ENCODE data around the gene TEX19. TPM values are rescaled to one million over a fixed set of nuclear protein-coding genes. Genes with fewer than 3 reads are reported as not detected.

Gene TEX19
- polyA plus RNA-seq, 3 donors from 2014 or later, result not detected

DNA sequence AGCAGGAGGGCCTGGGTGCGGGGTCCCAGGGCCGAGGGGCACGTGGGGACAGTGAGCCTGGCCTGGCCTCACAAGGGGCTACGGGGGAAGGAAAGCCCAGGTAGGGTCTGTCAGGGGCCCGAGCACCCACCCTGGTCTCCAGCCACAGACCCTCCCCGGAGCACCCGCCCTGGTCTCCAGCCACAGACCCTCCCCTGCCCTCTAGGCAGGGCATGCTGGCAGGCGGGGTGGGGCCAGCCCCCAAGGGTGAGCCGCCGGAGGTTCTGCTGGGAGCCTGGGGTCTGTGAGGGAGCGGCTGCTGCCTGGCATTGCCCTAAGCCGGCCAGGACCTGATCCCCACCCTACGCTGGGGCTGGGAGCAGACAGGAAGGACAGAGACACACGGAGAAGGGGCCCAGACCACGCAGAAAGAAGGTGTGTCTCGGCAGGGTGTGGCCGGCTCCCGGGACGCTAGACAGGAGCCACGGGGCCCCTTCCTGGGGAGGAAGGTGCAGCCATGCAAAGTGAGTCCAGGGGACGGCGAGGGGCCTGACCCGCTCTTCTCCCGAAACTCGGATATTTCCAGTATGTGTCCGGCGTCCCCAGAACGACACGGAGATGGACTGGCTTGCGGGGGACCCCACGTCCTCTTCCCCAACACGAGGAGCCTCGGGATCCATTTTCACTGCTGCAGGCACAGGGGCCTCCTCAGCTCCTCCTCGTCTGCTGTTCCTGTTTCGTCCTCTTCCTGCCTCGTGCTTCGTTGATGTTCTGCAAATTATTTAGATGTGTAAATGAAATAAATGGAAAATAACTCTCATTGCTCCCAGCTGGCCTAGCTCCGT is 28.0 kb downstream of the TEX19 start:
- Mint-ChIP-seq H3K27me3 (ENCODE audit: low read depth in 3 of 3) (peaks cover 1 to 8% (median 2%) of the 10 kb centered on the region in 3 donors), H3K9me3 (no peaks in the 10 kb centered on the region), H3K4me1 (no peaks in the 10 kb centered on the region), H3K27ac (no peak overlapping the region), H3K36me3 (peaks cover 0 to 2% (median 0%) of the 10 kb centered on the region in 3 donors), H3K4me3 (no peak overlapping the region)
- DNase-seq, result no peak

DNA sequence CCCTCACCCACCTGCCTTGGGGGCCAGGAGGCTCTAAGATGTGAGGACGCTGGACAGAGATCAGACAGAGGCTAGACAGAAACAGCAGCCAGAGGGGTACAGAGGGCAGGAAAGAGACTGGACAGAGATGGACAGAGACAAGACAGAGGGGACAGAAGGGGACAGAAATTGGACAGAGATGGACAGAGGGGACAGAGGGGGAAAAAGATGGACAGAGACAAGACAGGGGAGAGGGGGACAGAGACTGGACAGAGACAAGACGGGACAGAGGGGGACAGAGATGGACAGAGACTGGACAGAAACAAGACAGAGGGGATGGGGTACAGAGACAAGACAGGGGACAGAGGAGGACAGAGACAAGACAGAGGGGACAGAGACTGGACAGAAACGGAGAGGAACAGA is 28.7 kb downstream of the TEX19 start:
- Mint-ChIP-seq H3K27me3 (ENCODE audit: low read depth in 3 of 3) (peaks cover 1 to 8% (median 2%) of the 10 kb centered on the region in 3 donors), H3K4me1 (no peaks in the 10 kb centered on the region), H3K36me3 (peaks cover 0 to 6% (median 4%) of the 10 kb centered on the region in 3 donors), H3K9me3 (no peaks in the 10 kb centered on the region), H3K4me3 (no peak overlapping the region), H3K27ac (no peak overlapping the region)
- DNase-seq, result no peak

DNA sequence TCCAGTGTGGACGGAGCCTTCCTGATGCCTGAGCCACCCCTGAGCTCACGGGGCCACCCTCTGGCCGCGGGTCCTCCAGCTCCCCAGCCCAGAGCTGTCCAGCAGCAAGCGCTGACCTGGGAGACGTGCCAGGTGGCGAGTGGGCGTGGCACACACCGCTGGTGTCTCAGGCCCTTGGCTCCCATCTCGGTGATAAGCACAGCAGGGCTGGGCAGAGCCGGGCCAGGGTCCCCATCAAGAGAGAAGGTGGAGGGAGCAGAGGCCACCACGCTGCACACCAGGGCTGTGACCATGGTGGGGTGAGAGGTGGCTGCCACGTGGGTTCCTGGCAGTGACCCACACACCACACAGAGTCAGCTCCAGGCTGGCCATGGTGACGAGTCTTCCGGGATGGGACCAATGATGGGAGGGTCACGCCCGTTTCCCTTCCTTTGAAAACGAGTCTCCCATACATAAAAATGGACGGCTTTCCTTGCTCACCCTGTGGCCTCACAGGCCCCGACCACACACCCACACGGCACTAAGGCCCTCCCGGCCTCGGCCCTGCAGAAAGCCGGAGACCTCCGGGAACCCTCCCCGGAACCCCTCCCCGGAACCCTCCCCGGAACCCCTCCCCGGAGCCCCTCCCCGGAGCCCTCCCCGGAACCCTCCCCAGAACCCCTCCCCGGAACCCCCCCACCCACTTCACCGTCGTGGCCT is 29.3 kb downstream of the TEX19 start:
- Mint-ChIP-seq H3K4me3 (no peak overlapping the region), H3K9me3 (no peaks in the 10 kb centered on the region), H3K27me3 (ENCODE audit: low read depth in 3 of 3) (peaks cover 1 to 8% (median 2%) of the 10 kb centered on the region in 3 donors), H3K27ac (no peak overlapping the region), H3K4me1 (no peaks in the 10 kb centered on the region), H3K36me3 (peaks cover 0 to 8% (median 8%) of the 10 kb centered on the region in 3 donors)
- no peak for DNase-seq

DNA sequence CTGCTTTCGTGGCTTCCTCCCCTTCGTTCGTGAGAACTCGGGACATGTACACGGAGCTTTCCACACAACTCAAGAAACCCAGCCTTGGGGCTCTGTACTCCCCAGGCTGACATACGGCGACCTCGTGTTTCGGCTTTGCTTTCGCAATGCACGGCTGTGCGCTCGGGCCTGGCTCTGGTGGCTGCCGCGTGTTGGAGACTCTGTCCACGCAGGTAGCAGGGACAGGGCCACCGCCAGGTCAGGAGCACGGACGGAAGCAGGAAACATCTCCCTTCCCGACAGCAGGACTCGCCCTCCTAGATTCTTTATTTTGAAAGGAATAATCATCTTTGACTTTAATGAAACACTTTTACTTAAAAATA is 29.9 kb downstream of the TEX19 start:
- Mint-ChIP-seq H3K36me3 (peaks cover 0 to 12% (median 9%) of the 10 kb centered on the region in 3 donors), H3K9me3 (no peaks in the 10 kb centered on the region), H3K27ac (no peak overlapping the region), H3K4me3 (no peak overlapping the region), H3K27me3 (ENCODE audit: low read depth in 3 of 3) (peaks cover 1 to 8% (median 2%) of the 10 kb centered on the region in 3 donors), H3K4me1 (no peaks in the 10 kb centered on the region)
- no peak for DNase-seq

DNA sequence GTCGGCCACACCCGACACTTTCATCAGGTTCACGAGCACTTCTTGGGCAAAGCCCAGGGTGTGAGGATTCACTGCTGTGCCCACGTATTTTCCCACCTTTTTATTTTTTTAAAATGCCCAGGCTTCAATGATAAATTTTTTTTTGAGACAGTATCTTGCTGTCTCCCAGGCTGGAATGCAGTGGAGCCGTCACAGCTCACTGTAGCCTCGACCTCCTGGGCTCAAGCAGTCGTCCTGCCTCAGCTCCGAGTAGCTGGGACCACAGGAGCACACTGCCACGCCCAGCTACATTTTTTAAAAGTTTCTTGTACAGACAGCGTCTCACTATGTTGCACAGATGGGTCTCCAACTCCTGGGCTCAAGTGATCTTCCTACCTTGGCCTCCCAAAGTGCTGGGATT is 30.3 kb downstream of the TEX19 start:
- no peaks in the 10 kb centered on the region for H3K4me1 Mint-ChIP-seq
- no peak overlapping the region for H3K27ac Mint-ChIP-seq
- H3K9me3 Mint-ChIP-seq, result no peaks in the 10 kb centered on the region
- H3K36me3 Mint-ChIP-seq, result peaks cover 0 to 12% (median 9%) of the 10 kb centered on the region in 3 donors
- no peak for DNase-seq
- H3K27me3 Mint-ChIP-seq (ENCODE audit: low read depth in 3 of 3), result peaks cover 1 to 8% (median 2%) of the 10 kb centered on the region in 3 donors
- no peak overlapping the region for H3K4me3 Mint-ChIP-seq

DNA sequence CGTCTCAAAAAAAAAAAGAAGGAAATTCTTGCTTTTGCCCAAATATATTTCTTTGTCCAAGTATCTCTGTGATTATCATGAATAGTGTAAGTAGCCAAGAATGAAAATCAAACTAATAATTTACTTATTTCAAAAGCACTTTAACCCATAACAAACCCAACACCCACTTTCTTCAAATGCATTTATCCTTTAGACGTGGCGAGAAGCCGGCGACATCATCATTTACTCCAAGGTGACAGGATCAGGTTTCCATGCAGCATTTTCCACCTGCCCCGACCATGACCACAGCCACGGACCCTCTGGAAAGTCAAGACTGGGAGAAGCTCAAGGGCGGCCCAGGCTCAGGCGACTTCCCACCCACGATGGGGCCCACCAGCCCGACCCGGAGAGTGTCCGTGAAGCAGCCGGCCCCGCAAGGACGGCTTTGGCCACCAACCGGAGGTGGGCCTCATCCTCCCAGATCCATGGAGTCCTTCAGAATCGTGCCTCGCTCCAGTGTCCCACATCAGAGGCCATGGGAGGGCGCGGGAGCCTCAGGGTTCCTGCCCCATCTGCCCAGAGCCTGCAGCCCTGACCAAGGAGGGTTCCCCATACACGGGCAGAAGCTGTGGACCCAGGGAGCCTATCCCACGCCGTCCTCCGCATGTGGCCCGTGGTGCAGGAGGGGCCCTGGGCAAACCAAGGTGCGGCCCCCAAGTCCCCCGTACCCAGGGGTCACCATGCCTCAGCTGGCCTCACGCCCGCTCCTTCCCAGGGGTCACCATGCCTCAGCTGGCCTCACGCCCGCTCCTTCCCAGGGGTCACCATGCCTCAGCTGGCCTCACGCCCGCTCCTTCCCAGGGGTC is 31.2 kb downstream of the TEX19 start:
- H3K4me3 Mint-ChIP-seq, result no peak overlapping the region
- no peaks in the 10 kb centered on the region for H3K9me3 Mint-ChIP-seq
- no peak overlapping the region for H3K27ac Mint-ChIP-seq
- peaks cover 0 to 9% (median 2%) of the 10 kb centered on the region in 3 donors for H3K27me3 Mint-ChIP-seq (ENCODE audit: low read depth in 3 of 3)
- H3K36me3 Mint-ChIP-seq, result peaks cover 0 to 12% (median 9%) of the 10 kb centered on the region in 3 donors
- no peak for DNase-seq
- H3K4me1 Mint-ChIP-seq, result no peaks in the 10 kb centered on the region

DNA sequence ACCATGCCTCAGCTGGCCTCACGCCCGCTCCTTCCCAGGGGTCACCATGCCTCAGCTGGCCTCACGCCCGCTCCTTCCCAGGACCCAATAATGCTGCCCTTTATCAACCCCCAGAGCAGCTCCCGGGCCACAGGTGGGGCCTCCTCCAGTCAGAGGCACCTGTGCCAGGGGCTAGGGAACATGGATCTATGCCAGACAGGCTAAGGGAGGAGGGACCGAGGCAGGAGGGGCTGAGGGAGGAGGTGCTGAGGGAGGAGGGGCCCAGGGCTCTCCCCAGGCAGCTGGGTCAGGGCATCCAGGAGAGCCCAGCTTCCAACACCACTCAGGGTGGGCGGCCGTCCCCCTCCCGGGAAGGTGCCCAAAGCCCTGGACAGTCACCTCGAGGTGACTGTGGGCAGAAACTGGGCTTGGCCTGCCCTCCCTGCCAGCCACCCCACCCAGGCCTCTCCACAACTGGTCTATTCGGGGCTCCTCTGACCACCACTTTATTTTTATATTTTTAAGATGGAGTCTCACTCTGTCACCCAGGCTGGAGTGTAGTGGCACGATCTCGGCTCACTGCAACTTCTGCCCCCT is 31.9 kb downstream of the TEX19 start:
- DNase-seq, result no peak
- Mint-ChIP-seq H3K36me3 (peaks cover 0 to 12% (median 9%) of the 10 kb centered on the region in 3 donors), H3K9me3 (no peaks in the 10 kb centered on the region), H3K4me3 (no peak overlapping the region), H3K4me1 (no peaks in the 10 kb centered on the region), H3K27ac (no peak overlapping the region), H3K27me3 (ENCODE audit: low read depth in 3 of 3) (peaks cover 0 to 9% (median 2%) of the 10 kb centered on the region in 3 donors)

DNA sequence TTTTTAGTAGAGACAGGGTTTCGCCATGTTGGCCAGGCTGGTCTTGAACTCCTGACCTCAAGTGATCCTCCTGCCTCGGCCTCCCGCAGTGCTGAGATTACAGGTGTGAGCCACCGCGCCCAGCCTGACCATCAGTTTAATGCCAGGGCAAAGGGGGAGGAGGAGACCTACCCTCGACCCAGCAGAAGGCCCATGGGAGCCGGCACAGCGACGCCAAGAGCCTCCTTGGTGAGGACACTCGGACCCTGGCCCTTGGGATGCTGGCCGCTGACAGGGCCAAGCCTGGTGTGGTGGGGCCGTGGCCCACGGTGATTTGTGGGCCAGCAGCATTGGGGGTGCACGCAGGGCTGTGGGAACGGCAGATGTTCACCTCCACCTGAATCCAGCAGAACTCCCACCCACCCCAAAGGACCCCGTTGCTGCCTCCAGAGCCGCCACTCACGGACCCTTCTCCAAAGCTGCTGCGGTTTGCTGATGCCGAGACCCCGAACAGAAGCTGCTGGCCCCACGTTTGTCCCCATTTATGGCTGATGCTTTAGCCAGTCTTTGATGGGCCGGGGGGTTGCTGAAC is 32.5 kb downstream of the TEX19 start:
- DNase-seq, result no peak
- peaks cover 4 to 16% (median 9%) of the 10 kb centered on the region in 3 donors for H3K36me3 Mint-ChIP-seq
- H3K27ac Mint-ChIP-seq, result no peak overlapping the region
- H3K4me3 Mint-ChIP-seq, result no peak overlapping the region
- H3K4me1 Mint-ChIP-seq, result no peaks in the 10 kb centered on the region
- H3K9me3 Mint-ChIP-seq, result no peaks in the 10 kb centered on the region
- peaks cover 0 to 9% (median 2%) of the 10 kb centered on the region in 3 donors for H3K27me3 Mint-ChIP-seq (ENCODE audit: low read depth in 3 of 3)

DNA sequence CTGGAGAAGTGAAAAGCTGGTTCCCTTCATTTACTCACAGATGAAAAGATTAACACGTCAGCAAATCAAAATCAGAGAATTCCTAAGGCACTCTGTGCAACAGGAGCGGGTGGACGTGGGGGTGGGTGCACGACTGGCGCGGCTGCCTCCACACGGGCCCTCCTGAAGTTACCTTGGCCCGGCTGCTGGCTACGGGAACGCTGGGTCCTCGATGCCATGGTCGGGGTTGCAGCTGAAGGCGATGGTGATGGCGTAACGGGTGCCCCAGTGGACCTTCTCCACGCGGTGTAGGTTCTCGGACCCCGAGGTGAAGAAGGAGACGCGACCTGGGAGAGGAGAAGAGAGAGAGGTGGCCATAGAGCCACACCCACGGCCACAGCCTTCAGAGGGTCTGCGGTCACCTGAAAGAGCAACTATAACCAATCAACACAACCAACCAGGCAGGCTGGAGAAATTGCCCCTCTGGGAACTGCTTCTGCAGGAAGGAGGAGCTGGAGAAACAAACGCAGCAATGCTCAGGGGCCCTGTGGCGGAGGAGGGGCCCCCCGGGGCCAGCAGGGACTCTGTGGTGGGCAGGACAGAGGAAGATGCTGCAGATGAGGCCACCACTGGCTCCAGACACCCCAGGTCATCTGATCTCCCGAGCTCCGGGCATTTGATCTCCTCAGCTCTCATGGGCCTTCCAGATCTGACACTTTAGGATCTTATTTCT is 33.3 kb downstream of the TEX19 start:
- Mint-ChIP-seq H3K27ac (no peak overlapping the region), H3K4me3 (no peak overlapping the region), H3K27me3 (ENCODE audit: low read depth in 3 of 3) (peaks cover 0 to 9% (median 2%) of the 10 kb centered on the region in 3 donors), H3K9me3 (no peaks in the 10 kb centered on the region), H3K4me1 (no peaks in the 10 kb centered on the region), H3K36me3 (peaks cover 4 to 16% (median 9%) of the 10 kb centered on the region in 3 donors)
- DNase-seq, result no peak

DNA sequence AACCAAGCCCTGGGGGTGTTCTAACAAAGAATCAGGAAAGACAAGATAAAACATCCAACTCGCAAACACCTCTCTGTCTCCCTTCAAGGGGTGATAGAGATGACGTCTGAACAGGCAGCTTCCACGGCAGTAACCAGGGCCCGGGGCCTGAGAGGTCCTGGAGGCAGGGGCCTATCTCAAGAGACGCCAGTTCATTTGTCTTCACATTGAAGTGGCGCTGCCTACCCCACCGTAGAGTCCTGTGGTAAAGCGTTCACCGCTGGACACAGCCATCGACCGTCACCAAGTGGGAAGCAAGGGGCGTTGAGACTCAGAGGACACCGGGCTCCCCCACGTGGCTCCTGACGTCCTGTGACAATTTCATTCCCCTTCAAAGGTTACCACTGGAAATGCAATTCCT is 33.9 kb downstream of the TEX19 start:
- peaks cover 4 to 16% (median 9%) of the 10 kb centered on the region in 3 donors for H3K36me3 Mint-ChIP-seq
- no peak overlapping the region for H3K27ac Mint-ChIP-seq
- H3K9me3 Mint-ChIP-seq, result no peaks in the 10 kb centered on the region
- no peak for DNase-seq
- peaks cover 0 to 6% (median 0%) of the 10 kb centered on the region in 3 donors for H3K27me3 Mint-ChIP-seq (ENCODE audit: low read depth in 3 of 3)
- H3K4me3 Mint-ChIP-seq, result no peak overlapping the region
- H3K4me1 Mint-ChIP-seq, result no peaks in the 10 kb centered on the region

DNA sequence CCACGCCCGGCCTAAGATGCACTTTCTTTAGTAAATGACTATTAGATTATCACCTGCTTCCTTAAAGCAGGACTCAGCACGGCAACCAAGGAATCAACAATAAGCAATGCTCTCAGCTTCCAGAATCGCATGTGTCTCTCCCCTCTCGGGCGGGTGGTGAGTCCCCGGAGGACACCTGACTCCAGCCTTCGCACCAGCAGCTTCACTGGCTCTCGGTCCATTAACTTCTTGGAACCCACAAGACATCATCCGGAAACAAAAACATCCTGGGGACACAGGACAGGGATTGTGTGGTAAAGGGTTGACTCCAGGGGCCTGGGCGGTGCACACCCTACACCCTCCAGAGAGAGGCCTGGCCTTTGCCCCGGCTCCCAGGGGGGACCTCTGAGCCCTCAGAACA is 35.2 kb downstream of the TEX19 start:
- Mint-ChIP-seq H3K27ac (no peak overlapping the region), H3K36me3 (peaks cover 4 to 16% (median 9%) of the 10 kb centered on the region in 3 donors), H3K4me1 (no peaks in the 10 kb centered on the region), H3K27me3 (ENCODE audit: low read depth in 3 of 3) (peaks cover 0 to 2% (median 0%) of the 10 kb centered on the region in 3 donors), H3K4me3 (no peak overlapping the region), H3K9me3 (no peaks in the 10 kb centered on the region)
- DNase-seq, result no peak

DNA sequence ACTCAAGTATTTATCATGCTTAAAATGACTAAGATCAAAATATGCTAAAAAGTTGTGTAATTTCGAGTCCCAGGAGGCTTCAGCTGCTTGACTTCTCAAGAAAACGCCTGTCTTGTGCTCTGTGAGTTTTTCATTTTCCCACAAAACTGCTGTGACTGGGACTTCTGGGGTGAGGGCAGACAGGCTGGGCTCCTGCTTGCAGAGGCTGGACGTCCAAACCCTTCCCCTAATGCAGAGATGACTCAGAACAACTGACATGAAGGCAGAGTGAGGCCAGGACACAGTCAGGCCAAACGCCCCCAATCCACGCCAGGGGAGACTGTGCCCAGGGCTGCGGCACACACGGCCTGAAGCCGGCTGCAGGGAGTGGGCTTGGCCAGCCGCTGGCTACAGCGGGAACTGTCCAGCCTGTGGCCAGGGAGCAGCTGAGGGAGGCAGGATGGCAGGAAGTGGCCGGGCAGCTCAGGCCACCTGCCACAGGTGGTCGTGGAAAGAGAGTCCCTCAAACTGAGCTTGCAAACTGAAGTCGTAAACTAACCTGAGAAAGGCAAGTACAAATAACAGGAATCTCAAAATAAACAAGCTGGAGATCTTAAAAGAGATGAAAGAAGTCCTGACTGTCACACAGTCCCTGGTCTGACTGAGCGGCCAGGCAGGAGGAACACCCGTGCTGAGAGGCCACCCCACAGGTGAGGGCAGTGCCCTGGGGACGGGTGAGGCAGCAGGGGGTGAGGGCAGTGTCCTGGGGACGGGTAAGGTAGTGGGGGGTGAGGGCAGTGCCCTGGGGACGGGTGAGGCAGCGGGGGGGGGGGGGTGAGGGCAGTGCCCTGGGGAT is 37.8 kb downstream of the TEX19 start:
- Mint-ChIP-seq H3K4me3 (no peak overlapping the region), H3K27me3 (ENCODE audit: low read depth in 3 of 3) (peaks cover 0 to 10% (median 0%) of the 10 kb centered on the region in 3 donors), H3K9me3 (no peaks in the 10 kb centered on the region), H3K27ac (no peak overlapping the region), H3K36me3 (peaks cover 4 to 19% (median 13%) of the 10 kb centered on the region in 3 donors), H3K4me1 (peaks cover 15 to 16% of the 10 kb centered on the region in 2 donors)
- DNase-seq, result no peak

Measured in immature natural killer cell (primary cell).